ENCODE results near the gene KDM4B. TPM values are rescaled to one million over a fixed set of nuclear protein-coding genes. Genes with fewer than 3 reads are reported as not detected.
"Not testable (repeated sequence)": the region's sequence is repeated elsewhere in the genome, so short reads cannot be mapped to it uniquely, and the experiment has no call there.

KDM4B gene
- total RNA-seq, 2 donors from 2014 or later, result 22.2 to 27.8 TPM

GRCh38 chr19:4965061-4965460, 3.9 kb upstream of the KDM4B start:
- DNase-seq (no peak), ATAC-seq (no peak)
- intact Hi-C loops (cut with DNase I), result no loop called here

- ATAC-seq (no peak), DNase-seq (no peak)
- intact Hi-C loops (cut with DNase I), result no loop called here
These were observed 2.3 kb upstream of the KDM4B start for GRCh38 chr19:4966591-4966990.

- intact Hi-C loops (cut with DNase I), result no loop called here
- no peak for DNase-seq
- ATAC-seq, result no peak
These were observed 1.0 kb upstream of the KDM4B start for GRCh38 chr19:4967738-4968461.

- intact Hi-C loops (cut with DNase I), result no loop called here
- ATAC-seq (no peak), DNase-seq (no peak)
These were observed 419 bp downstream of the KDM4B start for GRCh38 chr19:4969292-4969771.

GRCh38 chr19:4969772-4970531, 1.0 kb downstream of the KDM4B start:
- intact Hi-C loops (cut with DNase I), result loop anchor here in 1 of 2 donors (10.0 kb wide), 1 partner anchor 55 kb away; no protein-coding TSS in a partner anchor
- DNase-seq, result no peak

GRCh38 chr19:4970558-4971423, 1.9 kb downstream of the KDM4B start:
- intact Hi-C loops (cut with DNase I), result loop anchor here in 1 of 2 donors (10.0 kb wide), 1 partner anchor 54 kb away; no protein-coding TSS in a partner anchor
- no peak for DNase-seq
- ATAC-seq, result no peak

More at GRCh38 chr19:4969772-4970531, 1.0 kb downstream of the KDM4B start:
- no peak for ATAC-seq

GRCh38 chr19:4971424-4971793, 2.5 kb downstream of the KDM4B start:
- ATAC-seq, result no peak
- no peak for DNase-seq
- intact Hi-C loops (cut with DNase I), result loop anchor here in 1 of 2 donors (10.0 kb wide), 1 partner anchor 53 kb away; no protein-coding TSS in a partner anchor

GRCh38 chr19:4971816-4972495, 3.0 kb downstream of the KDM4B start:
- no peak for DNase-seq
- intact Hi-C loops (cut with DNase I), result loop anchor here in 1 of 2 donors (10.0 kb wide), 1 partner anchor 53 kb away; no protein-coding TSS in a partner anchor
- ATAC-seq, result no peak

GRCh38 chr19:4972509-4973230, 3.8 kb downstream of the KDM4B start:
- intact Hi-C loops (cut with DNase I), result loop anchor here in 1 of 2 donors (10.0 kb wide), 1 partner anchor 52 kb away; no protein-coding TSS in a partner anchor
- DNase-seq (peak; percentile 13), ATAC-seq (no peak)

GRCh38 chr19:4974880-4975469, 6.1 kb downstream of the KDM4B start:
- intact Hi-C loops (cut with DNase I), result loop anchor here in 1 of 2 donors (10.0 kb wide), 1 partner anchor 50 kb away; no protein-coding TSS in a partner anchor
- ATAC-seq, result no peak
- DNase-seq, result no peak

GRCh38 chr19:4975601-4976000, 6.7 kb downstream of the KDM4B start:
- not testable (repeated sequence) for ATAC-seq, DNase-seq
- intact Hi-C loops (cut with DNase I), result loop anchor here in 1 of 2 donors (10.0 kb wide), 1 partner anchor 49 kb away; no protein-coding TSS in a partner anchor

GRCh38 chr19:4976401-4977298, 7.7 kb downstream of the KDM4B start:
- DNase-seq (peak; percentile 82), ATAC-seq (peak; percentile 62 to 72)
- intact Hi-C loops (cut with DNase I), result loop anchor here in 1 of 2 donors (10.0 kb wide), 1 partner anchor 48 kb away; no protein-coding TSS in a partner anchor

GRCh38 chr19:4977299-4978174, 8.6 kb downstream of the KDM4B start:
- intact Hi-C loops (cut with DNase I), result loop anchor here in 1 of 2 donors (10.0 kb wide), 1 partner anchor 47 kb away; no protein-coding TSS in a partner anchor
- peak; percentile 17 to 55 for ATAC-seq
- DNase-seq, result no peak

- DNase-seq, result no peak
- intact Hi-C loops (cut with DNase I), result loop anchor here in 1 of 2 donors (10.0 kb wide), 1 partner anchor 45 kb away; no protein-coding TSS in a partner anchor
- no peak for ATAC-seq
These were observed 10.4 kb downstream of the KDM4B start for GRCh38 chr19:4979211-4979807.

GRCh38 chr19:4980067-4980466, 11.2 kb downstream of the KDM4B start:
- no peak for ATAC-seq
- no peak for DNase-seq
- intact Hi-C loops (cut with DNase I), result no loop called here
